IMR-90 (cell line): ENCODE results near the gene PRADC1. TPM values are rescaled to one million over a fixed set of nuclear protein-coding genes. Genes with fewer than 3 reads are reported as not detected.

Source experiments
- ATAC-seq: fragments of 200-7000 bp; cut with Tn5 transposase; 2 replicates; pipeline ENCODE4 v1.9.1; 2020; ENCODE audit warnings: low read depth, mild to moderate bottlenecking, moderate library complexity
- BruUV-seq: library from RNA; stranded (reverse); fragments of 400-500 nt; replicated peaks from 2 replicates; lab custom pipeline; 2021; lab: Mats Ljungman, UMichigan
- CTCF ChIA-PET: fragments of 300-600 bp; formaldehyde crosslinking; extraction: SDS; loops from one replicate; lab custom pipeline; 2021; ENCODE audit warnings: antibody characterized with exemption; lab: Yijun Ruan, JAX
- POLR2A ChIA-PET: fragments of 300-600 bp; sonication (Branson Sonifier 250); formaldehyde crosslinking; loops from one replicate; lab custom pipeline; 2022; ENCODE audit warnings: antibody characterized with exemption; ENCODE audit not compliant: unreplicated experiment; lab: Charles Lee
- DNase-seq: peaks from one replicate; pipeline ENCODE4 v3.0.0; 2013
- H2AFZ ChIP-seq: replicated peaks from 2 replicates; pipeline ENCODE3; 2013; ENCODE audit warnings: low read length, mild to moderate bottlenecking; ENCODE audit not compliant: poor library complexity
- H2AK5ac ChIP-seq: 2 replicates; pipeline ENCODE4 v1.6.1; 2013; ENCODE audit warnings: low read depth, low read length, inconsistent platforms
- H2AK9ac ChIP-seq: replicated peaks from 2 replicates; pipeline ENCODE3; 2013; ENCODE audit warnings: mild to moderate bottlenecking, low read depth, low read length, moderate library complexity; ENCODE audit not compliant: poor library complexity
- H2BK120ac ChIP-seq: 2 replicates; pipeline ENCODE4 v1.6.1; 2013; ENCODE audit warnings: low read depth, low read length, inconsistent platforms
- H2BK15ac ChIP-seq: 3 replicates; pipeline ENCODE4 v1.6.1; 2013; ENCODE audit warnings: low read depth, low read length, inconsistent platforms
- H2BK20ac ChIP-seq: 2 replicates; pipeline ENCODE4 v1.6.1; 2013; ENCODE audit warnings: low read depth, mild to moderate bottlenecking, inconsistent platforms, low read length, moderate library complexity
- H2BK5ac ChIP-seq: 2 replicates; pipeline ENCODE4 v1.6.1; 2013; ENCODE audit warnings: mild to moderate bottlenecking, low read depth, low read length, inconsistent platforms; ENCODE audit not compliant: poor library complexity, severe bottlenecking
- H3K14ac ChIP-seq: replicated peaks from 2 replicates; pipeline ENCODE4 v1.6.1; 2013; ENCODE audit warnings: low read depth, low read length, inconsistent platforms
- H3K18ac ChIP-seq: 2 replicates; pipeline ENCODE4 v1.6.1; 2013; ENCODE audit warnings: low read depth, low read length, control low read depth
- H3K23ac ChIP-seq: 2 replicates; pipeline ENCODE4 v1.6.1; 2013; ENCODE audit warnings: low read depth, low read length, inconsistent platforms
- H3K27ac ChIP-seq: 2 replicates; pipeline ENCODE4 v1.5.1; 2013; ENCODE audit warnings: mild to moderate bottlenecking, control low read depth, low read length; ENCODE audit not compliant: insufficient read depth
- H3K27me3 ChIP-seq: 2 replicates; pipeline ENCODE4 v1.6.1; 2013; ENCODE audit warnings: low read length; ENCODE audit not compliant: control insufficient read depth, insufficient read depth
- H3K36me3 ChIP-seq: 2 replicates; pipeline ENCODE4 v1.6.1; 2013; ENCODE audit warnings: low read length, mixed read lengths; ENCODE audit not compliant: control insufficient read depth, insufficient read depth
- H3K4ac ChIP-seq: 2 replicates; pipeline ENCODE4 v1.6.1; 2013; ENCODE audit warnings: low read depth, low read length, inconsistent platforms
- H3K4me1 ChIP-seq: 2 replicates; pipeline ENCODE4 v1.6.1; 2013; ENCODE audit warnings: low read length, mixed read lengths; ENCODE audit not compliant: control insufficient read depth, insufficient read depth
- H3K4me2 ChIP-seq: 2 replicates; pipeline ENCODE4 v1.6.1; 2013; ENCODE audit warnings: low read depth, mild to moderate bottlenecking, control low read depth, low read length, moderate library complexity
- H3K4me3 ChIP-seq: 2 replicates; pipeline ENCODE4 v1.5.1; 2013; ENCODE audit warnings: low read depth, mild to moderate bottlenecking, control low read depth, low read length, moderate library complexity; ENCODE audit not compliant: insufficient read depth
- H3K56ac ChIP-seq: 2 replicates; pipeline ENCODE4 v1.6.1; 2013; ENCODE audit warnings: low read length, inconsistent platforms; ENCODE audit not compliant: insufficient read depth; ENCODE audit errors: extremely low read depth
- H3K79me1 ChIP-seq, 2 experiments: 2 replicates each; pipeline ENCODE4 v1.6.1; 2013; ENCODE audit warnings: low read length in 2 of 2, inconsistent platforms in 1 of 2, low read depth in 1 of 2
- H3K9ac ChIP-seq: 2 replicates; pipeline ENCODE4 v1.6.1; 2013; ENCODE audit warnings: low read depth, low read length, control low read depth
- H3K9me1 ChIP-seq: 2 replicates; pipeline ENCODE4 v1.6.1; 2013; ENCODE audit warnings: low read length, inconsistent platforms; ENCODE audit not compliant: insufficient read depth
- H3K9me3 ChIP-seq: 2 replicates; pipeline ENCODE4 v1.6.1; 2013; ENCODE audit warnings: low read length; ENCODE audit not compliant: control insufficient read depth, insufficient read depth
- H4K20me1 ChIP-seq: 2 replicates; pipeline ENCODE4 v1.6.1; 2013; ENCODE audit warnings: low read length, inconsistent platforms; ENCODE audit not compliant: insufficient read depth
- H4K5ac ChIP-seq: 2 replicates; pipeline ENCODE4 v1.6.1; 2013; ENCODE audit warnings: mild to moderate bottlenecking, low read depth, low read length, control low read depth
- H4K8ac ChIP-seq, 2 experiments: 2 replicates each; pipeline ENCODE4 v1.6.1; 2013; ENCODE audit warnings: low read depth in 2 of 2, low read length in 2 of 2, control low read depth in 1 of 2, inconsistent platforms in 1 of 2
- H4K91ac ChIP-seq: 2 replicates; pipeline ENCODE4 v1.6.1; 2013; ENCODE audit warnings: low read depth, low read length, inconsistent platforms; ENCODE audit not compliant: insufficient read depth
- BHLHE40 ChIP-seq: fragments of 150-350 bp; IDR thresholded peaks from 2 replicates; pipeline ENCODE4 v1.6.1; 2016; ENCODE audit warnings: mild to moderate bottlenecking, low read depth, low read length
- CEBPB ChIP-seq: IDR thresholded peaks from 2 replicates; pipeline ENCODE4 v1.6.1; 2012; ENCODE audit warnings: low read depth, low read length, improper control_type of control experiment
- CHD1 ChIP-seq: IDR thresholded peaks from 2 replicates; pipeline ENCODE4 v1.6.1; 2012; ENCODE audit warnings: low read depth, low read length, improper control_type of control experiment
- CTCF ChIP-seq: conservative IDR thresholded peaks from 2 replicates; pipeline ENCODE4 v1.5.1; 2012; ENCODE audit warnings: mild to moderate bottlenecking, low read depth, low read length, improper control_type of control experiment
- ELK1 ChIP-seq: fragments of 150-350 bp; IDR thresholded peaks from 2 replicates; pipeline ENCODE4 v1.6.1; 2016; ENCODE audit warnings: low read depth, mild to moderate bottlenecking, low read length, moderate library complexity, borderline replicate concordance
- FOS ChIP-seq: fragments of 150-350 bp; IDR thresholded peaks from 2 replicates; pipeline ENCODE4 v1.6.1; 2016; ENCODE audit warnings: low read depth, low read length
- MAFK ChIP-seq: IDR thresholded peaks from 2 replicates; pipeline ENCODE4 v1.6.1; 2012; ENCODE audit warnings: low read depth, low read length, improper control_type of control experiment
- MAZ ChIP-seq: IDR thresholded peaks from 2 replicates; pipeline ENCODE4 v1.6.1; 2012; ENCODE audit warnings: low read depth, mild to moderate bottlenecking, low read length, improper control_type of control experiment, moderate library complexity, borderline replicate concordance
- MXI1 ChIP-seq: IDR thresholded peaks from 2 replicates; pipeline ENCODE4 v1.6.1; 2012; ENCODE audit warnings: low read depth, mild to moderate bottlenecking, low read length, moderate library complexity, borderline replicate concordance
- NFE2L2 ChIP-seq: fragments of 150-350 bp; IDR thresholded peaks from 2 replicates; pipeline ENCODE4 v1.6.1; 2016; ENCODE audit warnings: low read depth, mild to moderate bottlenecking, low read length
- POLR2A ChIP-seq: IDR thresholded peaks from 2 replicates; pipeline ENCODE4 v1.6.1; 2012; ENCODE audit warnings: mild to moderate bottlenecking, low read depth, low read length
- RAD21 ChIP-seq: IDR thresholded peaks from 2 replicates; pipeline ENCODE4 v1.6.1; 2012; ENCODE audit warnings: low read length, improper control_type of control experiment
- RCOR1 ChIP-seq: IDR thresholded peaks from 2 replicates; pipeline ENCODE4 v1.6.1; 2012; ENCODE audit warnings: mild to moderate bottlenecking, low read length, improper control_type of control experiment; ENCODE audit not compliant: insufficient replicate concordance
- RFX5 ChIP-seq: IDR thresholded peaks from 2 replicates; pipeline ENCODE4 v1.8.0; 2012; ENCODE audit warnings: low read depth, mild to moderate bottlenecking, low read length, moderate library complexity
- SMC3 ChIP-seq: fragments of 150-350 bp; IDR thresholded peaks from 2 replicates; pipeline ENCODE4 v1.6.1; 2016; ENCODE audit warnings: low read depth, mild to moderate bottlenecking, antibody characterized with exemption, low read length, moderate library complexity
- USF2 ChIP-seq: fragments of 150-350 bp; IDR thresholded peaks from 2 replicates; pipeline ENCODE4 v1.6.1; 2017; ENCODE audit warnings: mild to moderate bottlenecking, antibody characterized with exemption, low read length, low read depth
- WGBS, 2 experiments: methylation state at CpG; one replicate each; pipeline versions ENCODE4 v1.1.5 to v1.1.7; 2013; ENCODE audit warnings: missing lambda C conversion rate in 2 of 2; ENCODE audit not compliant: insufficient read length in 1 of 2; ENCODE audit errors: extremely low coverage in 2 of 2; 5-methylcytosine and 5-hydroxymethylcytosine counted together
- dilution Hi-C: fragments of 300-500 bp; cut with HindIII; formaldehyde crosslinking; loops from one replicate; pipeline ENCODE4 v1.14.3; 2018; ENCODE audit warnings: low sequenced_read_pairs; ENCODE audit not compliant: unreplicated experiment
- in situ Hi-C: fragments of 300-500 bp; cut with MboI; formaldehyde crosslinking; loops from 3 replicates; pipeline ENCODE4 v1.14.3; 2019; ENCODE audit warnings: low sequenced_read_pairs, inconsistent platforms, mixed read lengths
- intact Hi-C: fragments of 100-400 bp; cut with micrococcal nuclease; formaldehyde crosslinking; loops from 2 replicates; pipeline ENCODE4 v1.10.0; 2022
- polyA plus RNA-seq, 3 experiments: library from polyadenylated mRNA; depleted of rRNA; stranded (reverse); fragments of >200 nt; gene quantifications; 2 replicates each; pipeline ENCODE4 v1.2.3, GENCODE V29; 2012; ENCODE audit warnings: low replicate concordance in 1 of 3
- total RNA-seq: library from RNA; depleted of rRNA; stranded (reverse); fragments of >200 nt; gene quantifications from 2 replicates; pipeline ENCODE4 v1.2.3, GENCODE V29; 2012

PRADC1 gene
- total and polyA plus RNA-seq, 2 of the 4 experiments (the other 2 are of a cell fraction), result 13.1 to 18.4 TPM

- no peak for DNase-seq
- intact Hi-C loops, result no loop called here
- no peak overlapping the region for H2BK5ac ChIP-seq
- POLR2A ChIA-PET, result no interaction called here
- no peak overlapping the region for H2AK5ac ChIP-seq
- H3K9ac ChIP-seq, result no peak overlapping the region
- no peaks in the 10 kb centered on the region for H3K9me3 ChIP-seq
- H3K4me1 ChIP-seq, result no peaks in the 10 kb centered on the region
- H4K5ac ChIP-seq, result no peak overlapping the region
- WGBS, 2 experiments, result 29% methylated on average over 1 of the region's 8 CpGs; no CpG with 5 or more reads in 1 of the 2 experiments
- no peak overlapping the region for H2AK9ac ChIP-seq
- no peak overlapping the region for H3K18ac ChIP-seq
- H4K91ac ChIP-seq, result no peak overlapping the region
- H2AFZ ChIP-seq, result no peak overlapping the region
- H3K14ac ChIP-seq, result no peak overlapping the region
- H2BK120ac ChIP-seq, result no peak overlapping the region
- no peaks in the 10 kb centered on the region for H3K27me3 ChIP-seq
- TF ChIP-seq MAZ, result no peak
- TF ChIP-seq POLR2A, result no peak
- TF ChIP-seq BHLHE40, result no peak
- TF ChIP-seq USF2, result no peak
- TF ChIP-seq RAD21, result no peak
- no peak for TF ChIP-seq SMC3
- no peak for TF ChIP-seq FOS
- no peak for TF ChIP-seq MXI1
- no peak for TF ChIP-seq NFE2L2
- TF ChIP-seq CEBPB, result no peak
- no peak for TF ChIP-seq RFX5
- no peak for TF ChIP-seq CTCF
- TF ChIP-seq MAFK, result no peak
- no peak for TF ChIP-seq ELK1
- TF ChIP-seq RCOR1, result no peak
- no peak for TF ChIP-seq CHD1
- peaks cover 7% of the 10 kb centered on the region; the same call in 1 of the 2 replicates for H3K9me1 ChIP-seq
- no peak overlapping the region for H3K27ac ChIP-seq
- no peak overlapping the region for H3K23ac ChIP-seq
- H2BK15ac ChIP-seq, result no peak overlapping the region
- no peak overlapping the region for H2BK20ac ChIP-seq
- dilution Hi-C loops, result no loop called here
- no peak overlapping the region for H3K4me3 ChIP-seq
- no peak overlapping the region for H3K56ac ChIP-seq
- peaks cover 8% of the 10 kb centered on the region for H4K20me1 ChIP-seq
- H3K4ac ChIP-seq, result no peak overlapping the region
- H3K4me2 ChIP-seq, result no peak overlapping the region
- peaks cover 12% of the 10 kb centered on the region for H3K36me3 ChIP-seq
- H3K79me1 ChIP-seq, result no peaks in the 10 kb centered on the region
- in situ Hi-C loops, result no loop called here
- no peak for ATAC-seq
- CTCF ChIA-PET, result no interaction called here
- no peak overlapping the region for H4K8ac ChIP-seq
- no TSS peak for BruUV-seq
Measured at GRCh38 chr2:73259276-73259675, 26.2 kb upstream of the PRADC1 start.
